ENCODE results near the gene RBP2. TPM values are rescaled to one million over a fixed set of nuclear protein-coding genes. Genes with fewer than 3 reads are reported as not detected.

Gene RBP2
- total and polyA plus RNA-seq, 10 of the 15 experiments (the other 5 are each of a cell fraction or from before 2014, with no cell fraction given): not detected

DNA sequence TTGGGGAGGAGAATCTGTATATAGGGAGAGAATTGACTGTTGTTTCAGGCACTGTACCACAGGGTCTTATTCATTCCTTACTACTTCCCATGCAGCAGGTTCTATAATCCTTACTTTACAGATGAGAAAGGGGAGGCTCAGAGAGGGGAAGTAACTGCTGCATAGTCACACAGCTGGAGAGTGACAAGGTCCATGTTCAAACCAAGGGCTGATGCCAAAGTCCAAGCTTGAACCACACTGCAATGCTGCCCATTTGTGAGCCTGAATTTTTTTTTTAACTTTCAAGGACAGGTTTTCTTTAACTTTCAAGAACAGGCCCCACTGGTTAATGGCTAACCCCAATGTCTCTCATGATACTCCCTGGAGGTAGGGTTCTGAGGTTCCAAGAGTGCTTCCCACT lies 26.2 kb downstream of the RBP2 start:
- Histone ChIP-seq H2AFZ (ENCODE audit: control insufficient read depth, low read depth, low read length) (no peak overlapping the region), H3K27ac (ENCODE audit: control insufficient read depth, insufficient read depth) (no peak overlapping the region), H4K20me1 (ENCODE audit: control insufficient read depth, insufficient read depth) (no peaks in the 10 kb centered on the region), H3K4me1 (ENCODE audit: control insufficient read depth, insufficient read depth, low read length) (no peaks in the 10 kb centered on the region), H3K79me2 (ENCODE audit: control insufficient read depth, insufficient read depth, low read length) (no peaks in the 10 kb centered on the region), H3K27me3 (replicated peaks in 1 of 2; ENCODE audit: control insufficient read depth in 2 of 2, insufficient read depth in 2 of 2, low read length in 1 of 2) (no peaks in the 10 kb centered on the region), H3K4me3 (no peak overlapping the region), H3K36me3 (ENCODE audit: control insufficient read depth in 2 of 2, insufficient read depth in 2 of 2, low read length in 1 of 2) (no peaks in the 10 kb centered on the region), H3K9me3 (replicated peaks; ENCODE audit: control insufficient read depth, insufficient read depth, low read length) (no peaks in the 10 kb centered on the region), H3K4me2 (ENCODE audit: control insufficient read depth, insufficient read depth) (no peak overlapping the region), H3K9ac (ENCODE audit: control insufficient read depth, insufficient read depth, low read length) (no peak overlapping the region)
- ChIA-PET POLR2A (no interaction called here), RAD21 (ENCODE audit: unreplicated experiment) (no interaction called here), SMC1A (ENCODE audit: uncharacterized antibody, unreplicated experiment) (no interaction called here), CTCF (no interaction called here)
- DNase-seq (ENCODE audit: low read depth, low spot score): no peak
- ATAC-seq: no peak
- no peak for FAIRE-seq
- no TSS peak for BruUV-seq (replicated peaks)
- in situ Hi-C loops (cut with MboI) (no loop called here), intact Hi-C loops (cut with micrococcal nuclease; ENCODE audit: unreplicated experiment) (no loop called here)
- TF ChIP-seq SMARCA5 (IDR thresholded peaks at IDR 0.05): no peak
- no peak for TF ChIP-seq CHD4 (IDR thresholded peaks at IDR 0.05)
- TF ChIP-seq STAT3 (IDR thresholded peaks at IDR 0.05; ENCODE audit: low read depth, low read length): no peak
- TF ChIP-seq NFXL1 (IDR thresholded peaks at IDR 0.05; ENCODE audit: borderline replicate concordance): no peak
- TF ChIP-seq, protein P1, sequence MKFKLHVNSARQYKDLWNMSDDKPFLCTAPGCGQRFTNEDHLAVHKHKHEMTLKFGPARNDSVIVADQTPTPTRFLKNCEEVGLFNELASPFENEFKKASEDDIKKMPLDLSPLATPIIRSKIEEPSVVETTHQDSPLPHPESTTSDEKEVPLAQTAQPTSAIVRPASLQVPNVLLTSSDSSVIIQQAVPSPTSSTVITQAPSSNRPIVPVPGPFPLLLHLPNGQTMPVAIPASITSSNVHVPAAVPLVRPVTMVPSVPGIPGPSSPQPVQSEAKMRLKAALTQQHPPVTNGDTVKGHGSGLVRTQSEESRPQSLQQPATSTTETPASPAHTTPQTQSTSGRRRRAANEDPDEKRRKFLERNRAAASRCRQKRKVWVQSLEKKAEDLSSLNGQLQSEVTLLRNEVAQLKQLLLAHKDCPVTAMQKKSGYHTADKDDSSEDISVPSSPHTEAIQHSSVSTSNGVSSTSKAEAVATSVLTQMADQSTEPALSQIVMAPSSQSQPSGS (IDR thresholded peaks at IDR 0.05; ENCODE audit: low read length): no peak
- no peak for TF ChIP-seq STAT1 (conservative IDR thresholded peaks at IDR 0.05)
- no peak for TF ChIP-seq USF2 (IDR thresholded peaks at IDR 0.05; ENCODE audit: borderline replicate concordance, low read depth, low read length)
- no peak for TF ChIP-seq BRCA1 (IDR thresholded peaks at IDR 0.05; ENCODE audit: low read depth, low read length)
- TF ChIP-seq, protein P2, sequence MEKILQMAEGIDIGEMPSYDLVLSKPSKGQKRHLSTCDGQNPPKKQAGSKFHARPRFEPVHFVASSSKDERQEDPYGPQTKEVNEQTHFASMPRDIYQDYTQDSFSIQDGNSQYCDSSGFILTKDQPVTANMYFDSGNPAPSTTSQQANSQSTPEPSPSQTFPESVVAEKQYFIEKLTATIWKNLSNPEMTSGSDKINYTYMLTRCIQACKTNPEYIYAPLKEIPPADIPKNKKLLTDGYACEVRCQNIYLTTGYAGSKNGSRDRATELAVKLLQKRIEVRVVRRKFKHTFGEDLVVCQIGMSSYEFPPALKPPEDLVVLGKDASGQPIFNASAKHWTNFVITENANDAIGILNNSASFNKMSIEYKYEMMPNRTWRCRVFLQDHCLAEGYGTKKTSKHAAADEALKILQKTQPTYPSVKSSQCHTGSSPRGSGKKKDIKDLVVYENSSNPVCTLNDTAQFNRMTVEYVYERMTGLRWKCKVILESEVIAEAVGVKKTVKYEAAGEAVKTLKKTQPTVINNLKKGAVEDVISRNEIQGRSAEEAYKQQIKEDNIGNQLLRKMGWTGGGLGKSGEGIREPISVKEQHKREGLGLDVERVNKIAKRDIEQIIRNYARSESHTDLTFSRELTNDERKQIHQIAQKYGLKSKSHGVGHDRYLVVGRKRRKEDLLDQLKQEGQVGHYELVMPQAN (conservative IDR thresholded peaks at IDR 0.05): no peak
- TF ChIP-seq NR2F1 (conservative IDR thresholded peaks at IDR 0.05): no peak
- no peak for TF ChIP-seq CHD1 (IDR thresholded peaks at IDR 0.05; ENCODE audit: low read depth, low read length)

Measured in GM12878 (cell line).